K562 (cell line): ENCODE measurements around the gene VSIG4. TPM values are rescaled to one million over a fixed set of nuclear protein-coding genes. Genes with fewer than 3 reads are reported as not detected.

Source experiments
- BCLAF1 ChIP-seq, 2 experiments: fragments of 450-650 bp in 1 of 2; IDR thresholded peaks; 2 replicates each; pipeline ENCODE4 v1.6.1; 2011 to 2017; ENCODE audit warnings: low read depth in 2 of 2, antibody characterized with exemption in 1 of 2, borderline replicate concordance in 1 of 2, low read length in 1 of 2, mild to moderate bottlenecking in 1 of 2, mixed read lengths in 1 of 2; ENCODE audit not compliant: control insufficient read depth in 1 of 2
- BRD4 ChIP-seq: fragments of 200-600 bp; sonication (generic); IDR thresholded peaks from 2 replicates; pipeline ENCODE4 v1.6.1; 2017; ENCODE audit warnings: inconsistent platforms
- CBX2 ChIP-seq: fragments of 200-600 bp; sonication (generic); IDR thresholded peaks from one replicate; pipeline ENCODE4 v1.6.1; 2012; ENCODE audit warnings: mild to moderate bottlenecking, low read length, inconsistent platforms; ENCODE audit not compliant: insufficient read depth, poor library complexity, severe bottlenecking
- DPF2 ChIP-seq: fragments of 450-650 bp; IDR thresholded peaks from 2 replicates; pipeline ENCODE4 v1.6.1; 2016
- JUND ChIP-seq, 2 experiments: IDR thresholded peaks; 2 replicates in 1 of 2; 3 replicates in 1 of 2; pipeline ENCODE4 v1.6.1; 2011; ENCODE audit warnings: borderline replicate concordance in 2 of 2, low read depth in 2 of 2, low read length in 2 of 2, improper control_type of control experiment in 1 of 2, missing biosample characterization in 1 of 2, missing genetic modification characterization in 1 of 2, missing genetic modification reagents in 1 of 2
- KDM2B ChIP-seq: fragments of 250-450 bp; sonication (Bioruptor Pico); IDR thresholded peaks from 2 replicates; pipeline ENCODE4 v1.8.0; 2021; ENCODE audit warnings: mild to moderate bottlenecking, moderate library complexity
- NR4A1 ChIP-seq, 2 experiments: fragments of 250-450 bp in 1 of 2; fragments of 450-650 bp in 1 of 2; sonication (Bioruptor Pico) in 1 of 2; IDR thresholded peaks; 2 replicates each; pipeline versions ENCODE4 v1.4.0 to v1.6.1; 2016 to 2020; ENCODE audit warnings: mild to moderate bottlenecking in 2 of 2, missing compliant biosample characterization in 1 of 2, missing genetic modification characterization in 1 of 2, moderate library complexity in 1 of 2
- RUNX1 ChIP-seq: sonication (generic); IDR thresholded peaks from 2 replicates; pipeline ENCODE4 v1.6.1; 2016; ENCODE audit warnings: antibody characterized with exemption, low read depth
- SIRT6 ChIP-seq: IDR thresholded peaks from one replicate; pipeline ENCODE4 v1.6.1; 2012; ENCODE audit warnings: low read depth, mild to moderate bottlenecking, control low read depth, inconsistent platforms, low read length, moderate library complexity
- SLC30A9 ChIP-seq: fragments of 250-450 bp; sonication (Bioruptor Pico); IDR thresholded peaks from 2 replicates; pipeline ENCODE4 v1.8.0; 2022; ENCODE audit warnings: mild to moderate bottlenecking, moderate library complexity
- SRSF3 ChIP-seq: fragments of 200-400 bp; formaldehyde crosslinking; IDR thresholded peaks from 2 replicates; pipeline ENCODE4 v1.6.1; 2016; ENCODE audit warnings: mild to moderate bottlenecking, low read length, moderate library complexity; ENCODE audit not compliant: insufficient read depth
- ZBTB8A ChIP-seq: fragments of 450-650 bp; IDR thresholded peaks from 2 replicates; pipeline ENCODE4 v1.6.1; 2018; ENCODE audit warnings: mild to moderate bottlenecking, moderate library complexity; ENCODE audit not compliant: partially characterized antibody
- ZFP1 ChIP-seq: fragments of 450-650 bp; formaldehyde crosslinking; IDR thresholded peaks from 2 replicates; pipeline ENCODE4 v1.4.0; 2020; ENCODE audit warnings: mild to moderate bottlenecking, mixed read lengths
- ZNF639 ChIP-seq, 2 experiments: fragments of 200-800 bp in 1 of 2; sonication (Bioruptor generic) in 1 of 2; sonication (generic) in 1 of 2; formaldehyde crosslinking in 1 of 2; IDR thresholded peaks in 1 of 2; conservative IDR thresholded peaks in 1 of 2; 2 replicates each; pipeline versions ENCODE4 v1.5.0 to v1.6.1; 2016 to 2020; ENCODE audit warnings: missing compliant biosample characterization in 1 of 2, missing genetic modification characterization in 1 of 2, missing genetic modification reagents in 1 of 2
- polyA plus RNA-seq, 8 experiments: library from polyadenylated mRNA; depleted of rRNA in 4 of 8; stranded (reverse) in 5 of 8; unstranded in 3 of 8; fragments of >200 nt; fragmentation: Nextera tagmentation in 2 of 8; fragmentation: Illumina TruSeq in 1 of 8; extraction: Ambion mirVana in 2 of 8; extraction: Trizol in 1 of 8; gene quantifications; 2 replicates each; pipeline versions ENCODE4 v1.2.1 to v1.2.3, GENCODE V29; 2011 to 2014; ENCODE audit warnings: inconsistent platforms in 1 of 8, missing spikeins in 1 of 8
- total RNA-seq, 7 experiments: library from RNA; depleted of rRNA in 6 of 7; stranded (reverse); fragments of >200 nt in 6 of 7; fragmentation: Illumina TruSeq in 2 of 7; extraction: Trizol in 2 of 7; gene quantifications; 2 replicates each; pipeline versions ENCODE4 v1.2.1 to v1.2.3, GENCODE V29; 2011 to 2021; ENCODE audit warnings: low replicate concordance in 1 of 7
- TF ChIP-seq, protein P1 (sequence below): fragments of 250-450 bp; sonication (Bioruptor Pico); IDR thresholded peaks from 2 replicates; pipeline ENCODE4 v1.8.0; 2021; ENCODE audit warnings: borderline replicate concordance, mild to moderate bottlenecking, moderate library complexity; ENCODE audit not compliant: poor library complexity, severe bottlenecking
- TF ChIP-seq, protein P2 (sequence below): fragments of 450-650 bp; IDR thresholded peaks from 2 replicates; pipeline ENCODE4 v1.6.1; 2016

The VSIG4 gene
- total and polyA plus RNA-seq, 9 of the 15 experiments (the other 6 are each of a cell fraction or from before 2014, with no cell fraction given), result 0.22 to 1.6 (median 0.46) TPM; not detected in 1

DNA sequence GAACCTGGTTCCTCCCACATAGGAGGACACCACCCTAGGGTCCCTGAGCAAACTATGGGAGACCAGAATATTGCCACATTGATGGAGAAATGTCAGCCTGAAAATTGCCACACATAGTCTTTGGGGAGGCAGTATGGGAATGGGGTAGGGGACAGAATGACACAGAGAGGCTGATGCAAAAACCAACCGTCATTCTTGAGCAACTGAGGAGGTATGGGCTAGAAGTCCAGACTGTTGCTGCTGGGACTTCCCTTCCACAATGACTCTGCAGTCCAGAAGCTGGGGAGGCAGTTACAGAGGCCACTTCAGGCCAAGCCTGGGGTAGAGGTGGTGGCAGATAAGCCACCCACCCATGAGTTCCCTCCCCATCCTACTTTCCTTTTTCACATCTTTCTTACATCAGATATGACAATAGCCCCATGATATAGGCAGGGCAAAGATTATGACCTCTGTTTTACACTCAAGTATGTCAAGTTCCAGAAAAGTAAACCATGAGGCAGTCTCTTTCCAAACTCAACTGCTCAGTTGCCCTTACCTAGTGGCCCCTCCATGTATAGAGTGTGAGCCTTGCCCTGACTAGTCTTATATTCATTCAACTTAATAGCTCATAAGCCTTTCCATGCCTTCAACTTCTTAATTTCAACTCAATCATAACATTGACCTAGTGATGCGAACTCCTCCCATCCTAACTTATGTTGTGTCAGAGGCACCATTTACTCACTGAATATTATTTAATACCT is 41.7 kb downstream of the VSIG4 start (continued):
- TF ChIP-seq ZNF639 (CRISPR knock-in tag; conservative IDR thresholded peaks at IDR 0.05 in 1 of 2, IDR thresholded peaks at IDR 0.05 in 1 of 2) (peak in 1 of 2 experiments; percentile 55; a peak in 2 of 4 replicates), JUND (IDR thresholded peaks at IDR 0.05; ENCODE audit: borderline replicate concordance, low read depth, low read length) (peak; percentile 81), JUND (tag; IDR thresholded peaks at IDR 0.05; ENCODE audit: borderline replicate concordance, low read depth, low read length) (peak; percentile 71; the same call in 2 of the 3 replicates), SIRT6 (no peak), BRD4 (0 out of 2 replicates have a peak, but pooled peaks have one; percentile 34), RUNX1 (0 out of 2 replicates have a peak, but pooled peaks have one; percentile 61), SRSF3 (no peak), DPF2 (peak; percentile 93), SLC30A9 (CRISPR knock-in tag) (no peak), ZFP1 (CRISPR knock-in tag) (no peak), CBX2 (no peak), BCLAF1 (IDR thresholded peaks at IDR 0.05; ENCODE audit: borderline replicate concordance in 1 of 2, control insufficient read depth in 1 of 2, low read depth in 2 of 2, low read length in 1 of 2) (0 out of 4 replicates have a peak, but pooled peaks of 1 of the 2 experiments have one; percentile 13), NR4A1 (CRISPR knock-in tag; IDR thresholded peaks at IDR 0.05) (no peak), NR4A1 (tag; IDR thresholded peaks at IDR 0.05) (0 out of 2 replicates have a peak, but pooled peaks have one; percentile 8), KDM2B (CRISPR knock-in tag) (no peak), ZBTB8A (no peak)
- TF ChIP-seq, protein P1, sequence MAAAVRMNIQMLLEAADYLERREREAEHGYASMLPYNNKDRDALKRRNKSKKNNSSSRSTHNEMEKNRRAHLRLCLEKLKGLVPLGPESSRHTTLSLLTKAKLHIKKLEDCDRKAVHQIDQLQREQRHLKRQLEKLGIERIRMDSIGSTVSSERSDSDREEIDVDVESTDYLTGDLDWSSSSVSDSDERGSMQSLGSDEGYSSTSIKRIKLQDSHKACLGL (CRISPR knock-in tag), result no peak
- TF ChIP-seq, protein P2, sequence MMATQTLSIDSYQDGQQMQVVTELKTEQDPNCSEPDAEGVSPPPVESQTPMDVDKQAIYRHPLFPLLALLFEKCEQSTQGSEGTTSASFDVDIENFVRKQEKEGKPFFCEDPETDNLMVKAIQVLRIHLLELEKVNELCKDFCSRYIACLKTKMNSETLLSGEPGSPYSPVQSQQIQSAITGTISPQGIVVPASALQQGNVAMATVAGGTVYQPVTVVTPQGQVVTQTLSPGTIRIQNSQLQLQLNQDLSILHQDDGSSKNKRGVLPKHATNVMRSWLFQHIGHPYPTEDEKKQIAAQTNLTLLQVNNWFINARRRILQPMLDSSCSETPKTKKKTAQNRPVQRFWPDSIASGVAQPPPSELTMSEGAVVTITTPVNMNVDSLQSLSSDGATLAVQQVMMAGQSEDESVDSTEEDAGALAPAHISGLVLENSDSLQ, result peak; percentile 73
